Cardiac muscle cell (in vitro differentiated cells and primary cell): ENCODE data around the gene CCDC102A. TPM values are rescaled to one million over a fixed set of nuclear protein-coding genes. Genes with fewer than 3 reads are reported as not detected.
A peak's percentile ranks its signal among the peaks of the same experiment; 100 is the strongest.

Experiments used
- DNase-seq, 2 donors: peaks; one replicate each; pipeline versions ENCODE4 v3.0.0 to v3.0.0-alpha.2; 2010 to 2017; ENCODE audit warnings: low read depth in 1 of 2, low spot score in 1 of 2
- H3K27ac ChIP-seq: fragments of 200-600 bp; sonication (generic); 2 replicates; pipeline ENCODE4 v1.5.1; 2016
- H3K27me3 ChIP-seq: fragments of 200-600 bp; sonication (generic); 2 replicates; pipeline ENCODE4 v1.6.0; 2016; ENCODE audit warnings: control low read depth
- H3K36me3 ChIP-seq: fragments of 200-600 bp; sonication (generic); 2 replicates; pipeline ENCODE4 v1.5.1; 2016; ENCODE audit warnings: control low read depth
- H3K4me1 ChIP-seq: fragments of 200-600 bp; sonication (generic); 2 replicates; pipeline ENCODE4 v1.8.1; 2017; ENCODE audit warnings: low read depth, mild to moderate bottlenecking, mixed run types
- H3K4me3 ChIP-seq: fragments of 200-600 bp; sonication (generic); 2 replicates; pipeline ENCODE4 v1.5.1; 2016; ENCODE audit warnings: mild to moderate bottlenecking
- H3K9me3 ChIP-seq: fragments of 200-600 bp; sonication (generic); 2 replicates; pipeline ENCODE4 v1.5.1; 2017; ENCODE audit warnings: low read depth, mild to moderate bottlenecking, control low read depth
- CTCF ChIP-seq: IDR thresholded peaks from 2 replicates; pipeline ENCODE4 v1.5.1; 2012; ENCODE audit warnings: low read depth, mild to moderate bottlenecking, low read length
- polyA plus RNA-seq: library from polyadenylated mRNA; unstranded; fragments of >200 nt; fragmentation: Nextera tagmentation; extraction: Ambion mirVana; gene quantifications from 2 replicates; pipeline ENCODE4 v1.2.1, GENCODE V29; 2016
- total RNA-seq: library from RNA; depleted of rRNA; stranded (reverse); fragments of >200 nt; gene quantifications from 2 replicates; pipeline ENCODE4 v1.2.3, GENCODE V29; 2016

Gene CCDC102A
- total and polyA plus RNA-seq, 2 experiments from 2014 or later, result 30.1 to 51.9 TPM

DNA sequence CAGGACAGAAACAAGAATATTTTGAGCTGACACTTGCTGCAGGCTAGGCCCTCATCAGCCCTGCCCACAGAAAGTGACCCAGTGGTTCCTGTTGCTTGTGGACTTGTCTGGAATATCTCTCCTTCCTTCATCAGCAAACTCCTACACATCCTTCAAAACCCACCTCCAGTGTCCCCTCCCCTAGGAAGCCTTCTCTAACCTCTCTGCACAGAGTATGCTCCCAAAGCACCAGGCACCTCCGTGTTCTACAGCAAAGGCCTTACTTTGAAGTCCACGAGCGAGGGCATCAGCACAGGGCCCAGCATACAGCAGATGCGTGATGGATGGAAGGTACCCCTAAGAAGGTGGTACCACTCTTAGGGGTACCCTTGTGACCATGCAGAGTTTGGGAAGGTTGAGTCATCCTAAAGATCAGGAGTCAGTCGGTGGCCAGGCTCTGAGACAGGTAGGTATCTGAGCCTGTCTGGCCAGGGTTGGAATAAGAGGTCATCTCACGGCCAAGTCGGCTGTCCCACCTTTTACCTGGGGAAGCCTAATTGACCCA, 2.0 kb downstream of the CCDC102A start:
- DNase-seq, result no peak
- Histone ChIP-seq H3K27me3 (no peaks in the 10 kb centered on the region), H3K4me1 (peaks cover 23% of the 10 kb centered on the region), H3K27ac (peak overlapping the region; percentile 42), H3K4me3 (no peak overlapping the region), H3K36me3 (no peaks in the 10 kb centered on the region), H3K9me3 (no peaks in the 10 kb centered on the region)
- no peak for TF ChIP-seq CTCF

DNA sequence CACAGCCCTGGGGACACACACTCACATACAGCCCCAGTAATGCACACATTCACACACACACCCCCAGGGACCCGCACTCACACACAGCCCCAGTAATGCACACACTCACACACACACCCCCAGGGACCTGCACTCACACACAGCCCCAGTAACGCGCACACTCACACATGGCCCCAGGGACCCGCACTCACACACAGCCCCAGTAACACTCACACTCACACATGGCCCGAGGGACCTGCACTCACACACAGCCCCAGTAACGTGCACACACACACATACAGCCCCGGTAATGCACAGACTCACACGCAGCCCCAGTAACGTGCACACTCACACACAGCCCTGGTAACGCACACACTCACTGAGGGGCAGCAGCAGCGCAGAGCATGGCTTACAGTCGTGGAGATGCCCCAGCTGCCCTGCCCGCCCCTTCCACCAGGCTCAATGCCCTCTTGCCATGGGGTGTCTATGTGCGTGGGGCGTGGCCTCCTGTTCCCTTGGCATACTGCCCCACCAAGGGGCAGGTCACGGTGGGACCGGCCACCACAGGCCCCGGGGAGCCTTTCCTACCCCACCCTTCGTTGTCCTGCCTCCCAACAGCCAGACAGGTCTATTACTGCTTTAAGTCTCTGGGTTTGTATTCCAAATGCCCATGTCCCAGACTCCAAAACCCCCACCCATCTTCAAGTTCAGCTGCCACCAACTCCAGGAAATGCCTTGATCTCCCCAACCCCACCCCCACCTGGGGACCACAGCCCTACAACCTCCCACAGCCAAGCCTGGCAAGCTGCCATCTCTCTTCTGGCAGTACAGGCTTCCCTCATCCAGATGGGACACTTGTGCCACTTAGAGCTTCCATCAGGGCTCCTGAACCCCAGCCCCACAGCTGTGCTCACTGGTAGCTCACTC, 2.7 kb downstream of the CCDC102A start:
- H3K27ac ChIP-seq, result peak overlapping the region; percentile 47
- no peaks in the 10 kb centered on the region for H3K27me3 ChIP-seq
- TF ChIP-seq CTCF, result no peak
- DNase-seq, result peak in 1 of 2 donors; percentile 63
- no peaks in the 10 kb centered on the region for H3K36me3 ChIP-seq
- peaks cover 23% of the 10 kb centered on the region for H3K4me1 ChIP-seq
- H3K9me3 ChIP-seq, result no peaks in the 10 kb centered on the region
- no peak overlapping the region for H3K4me3 ChIP-seq

- no peak for DNase-seq
These were observed 4.1 kb downstream of the CCDC102A start for GRCh38 chr16:57532266-57532625.

DNA sequence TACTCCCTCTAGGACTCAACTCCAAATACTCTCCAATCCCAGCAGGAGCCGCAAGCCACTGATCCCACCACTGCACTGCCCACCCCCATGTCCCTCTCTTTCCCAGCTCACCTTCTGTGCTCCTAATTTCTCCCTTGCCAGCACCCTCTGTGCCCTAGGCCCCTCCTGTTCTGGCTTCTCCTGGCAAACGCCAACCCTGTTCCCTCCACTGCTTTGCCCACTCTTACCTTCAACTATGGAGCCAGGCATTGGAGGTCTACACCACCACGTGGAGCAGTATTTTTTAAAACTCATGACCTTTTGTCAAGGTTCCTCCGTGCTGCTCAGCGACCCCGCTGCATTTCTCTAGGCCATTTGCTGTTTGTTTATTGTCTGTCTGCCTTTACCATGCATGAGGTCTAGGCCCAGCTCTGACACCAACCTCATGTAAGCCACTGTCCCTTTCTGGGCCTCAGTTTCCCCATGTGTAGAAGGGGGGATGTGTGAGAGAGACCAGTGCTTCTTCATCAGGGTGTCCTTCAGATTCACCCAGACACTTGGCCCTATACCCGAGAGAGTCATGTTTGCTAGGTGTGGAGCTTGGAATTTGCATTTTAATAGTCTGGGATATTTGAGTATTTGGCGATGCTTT, 4.6 kb downstream of the CCDC102A start:
- Histone ChIP-seq H3K36me3 (no peaks in the 10 kb centered on the region), H3K4me1 (peaks cover 23% of the 10 kb centered on the region), H3K9me3 (no peaks in the 10 kb centered on the region), H3K4me3 (no peak overlapping the region), H3K27me3 (no peaks in the 10 kb centered on the region), H3K27ac (no peak overlapping the region)
- no peak for DNase-seq
- no peak for TF ChIP-seq CTCF

More at GRCh38 chr16:57532266-57532625, 4.1 kb downstream of the CCDC102A start:
- Histone ChIP-seq H3K4me3 (no peak overlapping the region), H3K27me3 (no peaks in the 10 kb centered on the region), H3K36me3 (no peaks in the 10 kb centered on the region), H3K9me3 (no peaks in the 10 kb centered on the region), H3K4me1 (peaks cover 23% of the 10 kb centered on the region), H3K27ac (no peak overlapping the region)
- no peak for TF ChIP-seq CTCF

- H3K9me3 ChIP-seq, result no peaks in the 10 kb centered on the region
- H3K27me3 ChIP-seq, result no peaks in the 10 kb centered on the region
- no peak overlapping the region for H3K4me3 ChIP-seq
- TF ChIP-seq CTCF, result no peak
- peaks cover 23% of the 10 kb centered on the region for H3K4me1 ChIP-seq
- no peak for DNase-seq
- H3K36me3 ChIP-seq, result no peaks in the 10 kb centered on the region
- no peak overlapping the region for H3K27ac ChIP-seq
These were observed 5.2 kb downstream of the CCDC102A start for GRCh38 chr16:57531253-57531575.
